HL-60 (cell line): ENCODE results near the gene BCL2L15.

Experiments used
- GABPA ChIP-seq: IDR thresholded peaks from 2 replicates; pipeline ENCODE4 v1.6.1; 2012; ENCODE audit warnings: low read depth
- POLR2AphosphoS5 ChIP-seq: IDR thresholded peaks from 2 replicates; pipeline ENCODE4 v1.6.1; 2012; ENCODE audit warnings: low read depth
- SPI1 ChIP-seq: IDR thresholded peaks from 2 replicates; pipeline ENCODE4 v1.6.1; 2012; ENCODE audit warnings: low read depth, mild to moderate bottlenecking, borderline replicate concordance
- TF ChIP-seq, protein P1 (sequence below): IDR thresholded peaks from one replicate; pipeline ENCODE4 v1.5.1; 2011; ENCODE audit warnings: low read length, control low read depth, inconsistent platforms; ENCODE audit not compliant: insufficient read depth
- TF ChIP-seq, protein P2 (sequence below): IDR thresholded peaks from 2 replicates; pipeline ENCODE4 v1.6.1; 2012; ENCODE audit warnings: low read depth; ENCODE audit not compliant: insufficient replicate concordance

DNA sequence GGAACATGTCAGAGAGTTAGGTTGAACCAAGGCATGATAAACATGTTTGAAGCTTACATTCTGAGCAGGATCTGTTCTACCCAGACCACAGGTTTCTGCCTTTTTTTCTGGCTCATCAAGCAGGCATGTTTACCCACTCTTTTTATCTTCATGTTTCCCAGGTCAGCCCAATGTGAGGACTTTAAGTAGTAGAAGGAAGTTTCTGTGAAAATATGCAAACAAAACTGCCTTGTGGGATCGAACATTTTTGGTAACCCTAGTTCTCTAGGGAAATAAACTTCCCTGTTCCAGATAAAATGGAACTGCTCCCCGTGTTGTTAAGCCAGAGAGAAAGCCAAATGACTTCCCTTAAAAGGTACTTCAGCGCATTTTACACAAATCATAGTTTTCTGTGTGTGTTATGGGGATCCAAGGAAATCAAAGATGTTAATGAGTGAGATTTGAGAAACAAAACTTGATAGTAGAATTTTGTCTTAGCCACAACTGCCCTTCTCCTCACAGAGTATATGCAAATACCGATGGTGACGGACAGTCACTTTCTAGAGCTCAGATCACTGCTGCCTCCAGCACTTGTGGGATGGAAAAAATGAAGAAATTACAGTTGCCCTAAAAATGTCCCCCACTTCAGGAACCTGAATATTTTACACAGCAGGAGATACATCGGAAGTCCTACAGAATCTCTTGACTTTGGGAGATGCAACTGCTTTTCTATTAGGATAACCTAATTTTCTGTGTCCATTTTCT, 41.0 kb upstream of the BCL2L15 start:
- TF ChIP-seq, protein P1, sequence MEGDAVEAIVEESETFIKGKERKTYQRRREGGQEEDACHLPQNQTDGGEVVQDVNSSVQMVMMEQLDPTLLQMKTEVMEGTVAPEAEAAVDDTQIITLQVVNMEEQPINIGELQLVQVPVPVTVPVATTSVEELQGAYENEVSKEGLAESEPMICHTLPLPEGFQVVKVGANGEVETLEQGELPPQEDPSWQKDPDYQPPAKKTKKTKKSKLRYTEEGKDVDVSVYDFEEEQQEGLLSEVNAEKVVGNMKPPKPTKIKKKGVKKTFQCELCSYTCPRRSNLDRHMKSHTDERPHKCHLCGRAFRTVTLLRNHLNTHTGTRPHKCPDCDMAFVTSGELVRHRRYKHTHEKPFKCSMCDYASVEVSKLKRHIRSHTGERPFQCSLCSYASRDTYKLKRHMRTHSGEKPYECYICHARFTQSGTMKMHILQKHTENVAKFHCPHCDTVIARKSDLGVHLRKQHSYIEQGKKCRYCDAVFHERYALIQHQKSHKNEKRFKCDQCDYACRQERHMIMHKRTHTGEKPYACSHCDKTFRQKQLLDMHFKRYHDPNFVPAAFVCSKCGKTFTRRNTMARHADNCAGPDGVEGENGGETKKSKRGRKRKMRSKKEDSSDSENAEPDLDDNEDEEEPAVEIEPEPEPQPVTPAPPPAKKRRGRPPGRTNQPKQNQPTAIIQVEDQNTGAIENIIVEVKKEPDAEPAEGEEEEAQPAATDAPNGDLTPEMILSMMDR: no peak
- TF ChIP-seq, protein P2, sequence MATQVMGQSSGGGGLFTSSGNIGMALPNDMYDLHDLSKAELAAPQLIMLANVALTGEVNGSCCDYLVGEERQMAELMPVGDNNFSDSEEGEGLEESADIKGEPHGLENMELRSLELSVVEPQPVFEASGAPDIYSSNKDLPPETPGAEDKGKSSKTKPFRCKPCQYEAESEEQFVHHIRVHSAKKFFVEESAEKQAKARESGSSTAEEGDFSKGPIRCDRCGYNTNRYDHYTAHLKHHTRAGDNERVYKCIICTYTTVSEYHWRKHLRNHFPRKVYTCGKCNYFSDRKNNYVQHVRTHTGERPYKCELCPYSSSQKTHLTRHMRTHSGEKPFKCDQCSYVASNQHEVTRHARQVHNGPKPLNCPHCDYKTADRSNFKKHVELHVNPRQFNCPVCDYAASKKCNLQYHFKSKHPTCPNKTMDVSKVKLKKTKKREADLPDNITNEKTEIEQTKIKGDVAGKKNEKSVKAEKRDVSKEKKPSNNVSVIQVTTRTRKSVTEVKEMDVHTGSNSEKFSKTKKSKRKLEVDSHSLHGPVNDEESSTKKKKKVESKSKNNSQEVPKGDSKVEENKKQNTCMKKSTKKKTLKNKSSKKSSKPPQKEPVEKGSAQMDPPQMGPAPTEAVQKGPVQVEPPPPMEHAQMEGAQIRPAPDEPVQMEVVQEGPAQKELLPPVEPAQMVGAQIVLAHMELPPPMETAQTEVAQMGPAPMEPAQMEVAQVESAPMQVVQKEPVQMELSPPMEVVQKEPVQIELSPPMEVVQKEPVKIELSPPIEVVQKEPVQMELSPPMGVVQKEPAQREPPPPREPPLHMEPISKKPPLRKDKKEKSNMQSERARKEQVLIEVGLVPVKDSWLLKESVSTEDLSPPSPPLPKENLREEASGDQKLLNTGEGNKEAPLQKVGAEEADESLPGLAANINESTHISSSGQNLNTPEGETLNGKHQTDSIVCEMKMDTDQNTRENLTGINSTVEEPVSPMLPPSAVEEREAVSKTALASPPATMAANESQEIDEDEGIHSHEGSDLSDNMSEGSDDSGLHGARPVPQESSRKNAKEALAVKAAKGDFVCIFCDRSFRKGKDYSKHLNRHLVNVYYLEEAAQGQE: no peak
- no peak for TF ChIP-seq GABPA
- TF ChIP-seq POLR2AphosphoS5: no peak
- TF ChIP-seq SPI1: peak; percentile 46; the same call in 1 of the 2 replicates
